Vagina (tissue), 2 donors: ENCODE data around the gene GADL1. TPM values are rescaled to one million over a fixed set of nuclear protein-coding genes. Genes with fewer than 3 reads are reported as not detected.

Source experiments
- DNase-seq, 2 donors: peaks; one replicate each; pipeline ENCODE4 v3.0.0-alpha.2; 2017; ENCODE audit errors: extremely low spot score in 2 of 2
- H3K27ac ChIP-seq: fragments of 200-600 bp; sonication (generic); one replicate; pipeline ENCODE4 v1.5.1; 2019
- H3K27me3 ChIP-seq: fragments of 200-600 bp; sonication (generic); one replicate; pipeline ENCODE4 v1.5.1; 2019
- H3K36me3 ChIP-seq, 2 donors: fragments of 200-600 bp; sonication (generic); one replicate each; pipeline ENCODE4 v1.5.1; 2017 to 2019
- H3K4me1 ChIP-seq: fragments of 200-600 bp; sonication (generic); one replicate; pipeline ENCODE4 v1.5.1; 2019
- H3K4me3 ChIP-seq, 2 donors: fragments of 200-600 bp; sonication (generic); 1 replicate in 1 of 2; 2 replicates in 1 of 2; pipeline ENCODE4 v1.5.1; 2016 to 2019
- H3K9me3 ChIP-seq: fragments of 200-600 bp; sonication (generic); one replicate; pipeline ENCODE4 v1.5.1; 2019
- CTCF ChIP-seq, 3 experiments: fragments of 450-650 bp in 2 of 3; fragments of 200-600 bp in 1 of 3; sonication (generic) in 1 of 3; IDR thresholded peaks; one replicate each; pipeline ENCODE4 v1.5.1; 2017 to 2019; ENCODE audit warnings: antibody characterized with exemption in 3 of 3, mild to moderate bottlenecking in 2 of 3, moderate library complexity in 2 of 3
- POLR2A ChIP-seq, 2 donors: fragments of 450-650 bp; IDR thresholded peaks; one replicate each; pipeline ENCODE4 v1.6.1; 2017; ENCODE audit warnings: antibody characterized with exemption in 2 of 2, mild to moderate bottlenecking in 2 of 2, moderate library complexity in 2 of 2
- POLR2AphosphoS5 ChIP-seq, 2 donors: sonication (generic); formaldehyde crosslinking; IDR thresholded peaks; one replicate each; pipeline ENCODE4 v1.9.0; 2017; ENCODE audit warnings: antibody characterized with exemption in 2 of 2, mild to moderate bottlenecking in 2 of 2, low read depth in 1 of 2; ENCODE audit not compliant: insufficient read depth in 1 of 2
- intact Hi-C: fragments of 100-400 bp; cut with DNase I; formaldehyde crosslinking; loops from one replicate; pipeline ENCODE4 v1.15.1; 2023
- total RNA-seq: library from RNA; depleted of rRNA; stranded (reverse); fragments of >200 nt; gene quantifications from one replicate; pipeline ENCODE4 v1.2.3, GENCODE V29; 2016

The GADL1 gene
- total RNA-seq, 1 donor from 2014 or later: not detected

GRCh38 chr3:30804984-30805383 is 89.5 kb downstream of the GADL1 start:
- H3K27me3 ChIP-seq: no peaks in the 10 kb centered on the region
- no peaks in the 10 kb centered on the region for H3K4me1 ChIP-seq
- no peaks in the 10 kb centered on the region for H3K36me3 ChIP-seq
- intact Hi-C loops: no loop called here
- TF ChIP-seq POLR2AphosphoS5 (IDR thresholded peaks at IDR 0.05; ENCODE audit: insufficient read depth in 1 of 2, low read depth in 1 of 2): no peak
- no peak for TF ChIP-seq CTCF (IDR thresholded peaks at IDR 0.05)
- no peak for TF ChIP-seq POLR2A (IDR thresholded peaks at IDR 0.05)
- no peaks in the 10 kb centered on the region for H3K9me3 ChIP-seq
- no peak overlapping the region for H3K4me3 ChIP-seq
- no peak overlapping the region for H3K27ac ChIP-seq
- DNase-seq: no peak

- TF ChIP-seq CTCF (IDR thresholded peaks at IDR 0.05): no peak
- Histone ChIP-seq H3K27me3 (no peaks in the 10 kb centered on the region), H3K27ac (no peak overlapping the region), H3K4me1 (no peaks in the 10 kb centered on the region), H3K4me3 (no peak overlapping the region), H3K9me3 (no peaks in the 10 kb centered on the region), H3K36me3 (no peaks in the 10 kb centered on the region)
- intact Hi-C loops: no loop called here
- DNase-seq: no peak
Measured at GRCh38 chr3:30795176-30795575, 99.3 kb downstream of the GADL1 start.

GRCh38 chr3:30793740-30794139 is 100.7 kb downstream of the GADL1 start:
- H3K27ac ChIP-seq: no peak overlapping the region
- no peaks in the 10 kb centered on the region for H3K9me3 ChIP-seq
- no peaks in the 10 kb centered on the region for H3K4me1 ChIP-seq
- TF ChIP-seq CTCF (IDR thresholded peaks at IDR 0.05) (no peak), POLR2AphosphoS5 (IDR thresholded peaks at IDR 0.05; ENCODE audit: insufficient read depth in 1 of 2, low read depth in 1 of 2) (no peak), POLR2A (IDR thresholded peaks at IDR 0.05) (no peak)
- intact Hi-C loops: no loop called here
- no peaks in the 10 kb centered on the region for H3K36me3 ChIP-seq
- DNase-seq: no peak
- no peak overlapping the region for H3K4me3 ChIP-seq
- no peaks in the 10 kb centered on the region for H3K27me3 ChIP-seq

GRCh38 chr3:30790150-30790549 is 104.3 kb downstream of the GADL1 start:
- Histone ChIP-seq H3K36me3 (no peaks in the 10 kb centered on the region), H3K4me3 (no peak overlapping the region), H3K27me3 (no peaks in the 10 kb centered on the region), H3K4me1 (no peaks in the 10 kb centered on the region), H3K9me3 (no peaks in the 10 kb centered on the region), H3K27ac (no peak overlapping the region)
- TF ChIP-seq CTCF (IDR thresholded peaks at IDR 0.05) (no peak), POLR2AphosphoS5 (IDR thresholded peaks at IDR 0.05; ENCODE audit: insufficient read depth in 1 of 2, low read depth in 1 of 2) (no peak), POLR2A (IDR thresholded peaks at IDR 0.05) (no peak)
- intact Hi-C loops: no loop called here
- no peak for DNase-seq

- Histone ChIP-seq H3K27me3 (no peaks in the 10 kb centered on the region), H3K27ac (no peak overlapping the region), H3K4me3 (no peak overlapping the region), H3K9me3 (no peaks in the 10 kb centered on the region), H3K36me3 (no peaks in the 10 kb centered on the region), H3K4me1 (no peaks in the 10 kb centered on the region)
- TF ChIP-seq CTCF (IDR thresholded peaks at IDR 0.05): no peak
- no peak for TF ChIP-seq POLR2A (IDR thresholded peaks at IDR 0.05)
- no peak for TF ChIP-seq POLR2AphosphoS5 (IDR thresholded peaks at IDR 0.05; ENCODE audit: insufficient read depth in 1 of 2, low read depth in 1 of 2)
- intact Hi-C loops: no loop called here
- no peak for DNase-seq
Measured at GRCh38 chr3:30786365-30786764, 108.1 kb downstream of the GADL1 start.
